ENCODE results near the gene UBASH3A. TPM values are rescaled to one million over a fixed set of nuclear protein-coding genes. Genes with fewer than 3 reads are reported as not detected.

Gene UBASH3A
- total RNA-seq, 1 donor from 2014 or later: not detected

DNA sequence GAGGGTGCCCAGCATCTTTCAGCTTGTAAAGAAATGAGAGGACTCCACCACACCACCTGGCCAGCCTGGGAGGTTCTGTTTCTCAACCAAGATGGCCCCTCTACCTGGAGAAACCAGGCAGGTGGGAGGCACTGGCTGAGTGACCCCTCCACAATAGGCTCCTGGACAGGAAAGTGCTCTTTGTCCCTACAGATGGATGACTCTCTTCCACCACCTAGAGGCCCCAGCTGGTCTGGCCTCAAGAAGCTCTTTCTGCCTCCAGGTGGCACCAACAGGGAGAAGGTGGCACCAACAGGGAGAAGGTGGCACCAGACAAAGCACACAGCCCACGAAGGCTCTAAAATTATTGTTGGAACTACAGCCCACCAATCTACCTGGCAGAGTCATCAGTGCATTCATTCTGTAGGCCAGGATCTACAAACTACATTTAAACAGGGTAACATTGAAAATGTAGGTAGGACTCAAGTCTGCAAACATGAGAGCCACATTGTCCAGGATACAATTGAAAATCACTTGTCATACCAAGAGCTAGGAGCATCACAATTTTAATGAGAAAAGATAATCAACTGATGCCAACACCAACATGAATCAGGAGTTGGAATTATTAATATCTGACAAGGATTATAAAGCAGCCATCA is 22.2 kb upstream of the UBASH3A start:
- Mint-ChIP-seq H3K27ac (no peak overlapping the region), H3K36me3 (no peaks in the 10 kb centered on the region)

DNA sequence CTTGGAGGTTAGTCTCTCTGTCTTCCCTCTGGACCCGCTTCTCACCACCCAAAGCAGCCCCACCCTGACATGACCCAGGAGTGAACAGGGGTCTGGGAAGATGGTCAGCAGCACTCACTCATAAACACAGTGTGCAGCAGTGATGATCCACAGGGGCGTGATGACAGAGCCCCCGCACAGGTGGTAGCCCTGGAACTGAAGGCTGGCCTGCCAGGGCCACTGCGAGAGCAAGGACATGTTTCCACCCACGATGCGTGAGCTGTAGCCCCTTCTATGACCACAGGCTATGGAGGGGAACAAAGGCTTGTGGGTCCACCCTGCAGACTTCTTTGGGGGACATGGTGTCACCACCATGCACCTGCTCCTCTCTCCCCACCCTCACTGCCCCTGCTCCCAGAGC is 20.8 kb upstream of the UBASH3A start:
- Histone ChIP-seq H3K27me3 (no peaks in the 10 kb centered on the region), H4K20me1 (ENCODE audit: low read depth) (no peaks in the 10 kb centered on the region), H3K9me3 (ENCODE audit: low read depth) (no peaks in the 10 kb centered on the region), H3K4me1 (no peaks in the 10 kb centered on the region), H3F3A (ENCODE audit: low read depth) (no peaks in the 10 kb centered on the region), H3K27ac (no peak overlapping the region), H3K4me2 (no peak overlapping the region), H2AFZ (replicated peaks) (no peak overlapping the region), H3K79me2 (ENCODE audit: low read depth) (no peaks in the 10 kb centered on the region), H3K9ac (no peak overlapping the region), H3K4me3 (no peak overlapping the region), H3K36me3 (no peaks in the 10 kb centered on the region)
- H3K9me3 Mint-ChIP-seq: peaks cover 6% of the 10 kb centered on the region
- peaks cover 4% of the 10 kb centered on the region for H3K27me3 Mint-ChIP-seq (ENCODE audit: insufficient read depth, low read depth)
- no peak overlapping the region for H3K4me3 Mint-ChIP-seq
- H3K36me3 Mint-ChIP-seq: no peaks in the 10 kb centered on the region
- no peak for DNase-seq (ENCODE audit: low spot score)
- TF ChIP-seq, protein P1, sequence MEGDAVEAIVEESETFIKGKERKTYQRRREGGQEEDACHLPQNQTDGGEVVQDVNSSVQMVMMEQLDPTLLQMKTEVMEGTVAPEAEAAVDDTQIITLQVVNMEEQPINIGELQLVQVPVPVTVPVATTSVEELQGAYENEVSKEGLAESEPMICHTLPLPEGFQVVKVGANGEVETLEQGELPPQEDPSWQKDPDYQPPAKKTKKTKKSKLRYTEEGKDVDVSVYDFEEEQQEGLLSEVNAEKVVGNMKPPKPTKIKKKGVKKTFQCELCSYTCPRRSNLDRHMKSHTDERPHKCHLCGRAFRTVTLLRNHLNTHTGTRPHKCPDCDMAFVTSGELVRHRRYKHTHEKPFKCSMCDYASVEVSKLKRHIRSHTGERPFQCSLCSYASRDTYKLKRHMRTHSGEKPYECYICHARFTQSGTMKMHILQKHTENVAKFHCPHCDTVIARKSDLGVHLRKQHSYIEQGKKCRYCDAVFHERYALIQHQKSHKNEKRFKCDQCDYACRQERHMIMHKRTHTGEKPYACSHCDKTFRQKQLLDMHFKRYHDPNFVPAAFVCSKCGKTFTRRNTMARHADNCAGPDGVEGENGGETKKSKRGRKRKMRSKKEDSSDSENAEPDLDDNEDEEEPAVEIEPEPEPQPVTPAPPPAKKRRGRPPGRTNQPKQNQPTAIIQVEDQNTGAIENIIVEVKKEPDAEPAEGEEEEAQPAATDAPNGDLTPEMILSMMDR (IDR thresholded peaks at IDR 0.05): no peak
- no peak for TF ChIP-seq EZH2phosphoT487 (IDR thresholded peaks at IDR 0.05)
- no peak for TF ChIP-seq EZH2 (IDR thresholded peaks at IDR 0.05)
- no peak overlapping the region for H3K27ac Mint-ChIP-seq
- peaks cover 6% of the 10 kb centered on the region for H3K4me1 Mint-ChIP-seq

More for the DNA sequence above, 22.2 kb upstream of the UBASH3A start:
- Mint-ChIP-seq H3K9me3 (peaks cover 4% of the 10 kb centered on the region), H3K27me3 (ENCODE audit: insufficient read depth, low read depth) (peaks cover 5% of the 10 kb centered on the region), H3K4me3 (no peak overlapping the region), H3K4me1 (no peaks in the 10 kb centered on the region)
- no peak overlapping the region for H3K27ac ChIP-seq
- no peaks in the 10 kb centered on the region for H3K79me2 ChIP-seq (ENCODE audit: low read depth)
- no peaks in the 10 kb centered on the region for H4K20me1 ChIP-seq (ENCODE audit: low read depth)
- no peak overlapping the region for H3K9ac ChIP-seq
- DNase-seq (ENCODE audit: low spot score): peak; percentile 67
- TF ChIP-seq EZH2 (IDR thresholded peaks at IDR 0.05): no peak
- no peak for TF ChIP-seq EZH2phosphoT487 (IDR thresholded peaks at IDR 0.05)
- TF ChIP-seq, protein P1 (IDR thresholded peaks at IDR 0.05): peak; percentile 69
- no peak overlapping the region for H3K4me3 ChIP-seq
- H3K36me3 ChIP-seq: no peaks in the 10 kb centered on the region
- no peak overlapping the region for H3K4me2 ChIP-seq
- H3K9me3 ChIP-seq (ENCODE audit: low read depth): no peaks in the 10 kb centered on the region
- no peaks in the 10 kb centered on the region for H3K27me3 ChIP-seq
- H3K4me1 ChIP-seq: no peaks in the 10 kb centered on the region
- no peak overlapping the region for H2AFZ ChIP-seq (replicated peaks)
- H3F3A ChIP-seq (ENCODE audit: low read depth): no peaks in the 10 kb centered on the region

DNA sequence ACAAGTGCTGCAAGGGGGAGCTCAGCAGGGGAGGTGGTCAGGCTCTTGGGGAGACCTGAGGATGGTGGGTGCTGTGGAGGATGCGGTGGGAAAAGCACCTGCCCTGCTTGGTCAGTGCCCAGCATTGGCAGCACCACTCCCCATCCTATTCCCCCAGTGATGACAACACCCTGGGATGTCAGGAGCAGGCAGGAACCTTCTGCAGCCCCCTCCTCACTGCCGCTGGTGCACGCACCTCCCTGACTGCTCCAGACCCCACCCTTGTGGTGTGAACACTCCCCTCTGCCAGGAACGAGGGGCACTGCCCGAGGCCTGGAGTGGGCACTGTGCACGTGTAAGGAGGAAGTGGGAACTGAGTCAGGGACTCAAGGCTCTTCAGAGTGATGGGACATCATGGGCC is 20.4 kb upstream of the UBASH3A start:
- DNase-seq (ENCODE audit: low spot score): no peak
- no peak overlapping the region for H3K27ac ChIP-seq
- H3K27me3 Mint-ChIP-seq (ENCODE audit: insufficient read depth, low read depth): peaks cover 4% of the 10 kb centered on the region
- no peaks in the 10 kb centered on the region for H3K36me3 ChIP-seq
- no peak overlapping the region for H3K4me3 ChIP-seq
- H3K4me1 Mint-ChIP-seq: peaks cover 10% of the 10 kb centered on the region
- no peaks in the 10 kb centered on the region for H3F3A ChIP-seq (ENCODE audit: low read depth)
- no peaks in the 10 kb centered on the region for H3K4me1 ChIP-seq
- peaks cover 5% of the 10 kb centered on the region for H3K9me3 Mint-ChIP-seq
- no peaks in the 10 kb centered on the region for H3K27me3 ChIP-seq
- H3K27ac Mint-ChIP-seq: no peak overlapping the region
- H3K4me2 ChIP-seq: no peak overlapping the region
- no peak overlapping the region for H3K9ac ChIP-seq
- H3K79me2 ChIP-seq (ENCODE audit: low read depth): no peaks in the 10 kb centered on the region
- TF ChIP-seq EZH2 (IDR thresholded peaks at IDR 0.05) (no peak), EZH2phosphoT487 (IDR thresholded peaks at IDR 0.05) (no peak)
- TF ChIP-seq, protein P1 (IDR thresholded peaks at IDR 0.05): no peak
- H3K36me3 Mint-ChIP-seq: no peaks in the 10 kb centered on the region
- H3K9me3 ChIP-seq (ENCODE audit: low read depth): no peaks in the 10 kb centered on the region
- H2AFZ ChIP-seq (replicated peaks): no peak overlapping the region
- no peaks in the 10 kb centered on the region for H4K20me1 ChIP-seq (ENCODE audit: low read depth)
- H3K4me3 Mint-ChIP-seq: no peak overlapping the region
